RWPE1 (cell line): ENCODE results near the gene PHF10.

Source experiments
- CTCF ChIA-PET: fragments of 350-600 bp; sonication (Branson Sonifier 250); formaldehyde crosslinking; extraction: SDS; loops from one replicate; lab custom pipeline; 2021; lab: Yijun Ruan, JAX
- POLR2A ChIA-PET: fragments of 400-600 bp; formaldehyde crosslinking; extraction: SDS; loops from one replicate; lab custom pipeline; 2020; ENCODE audit warnings: antibody characterized with exemption; ENCODE audit not compliant: low non-redundant PET; lab: Yijun Ruan, JAX
- DNase-seq: peaks from one replicate; pipeline ENCODE4 v3.0.0; 2012; ENCODE audit warnings: low spot score
- H3K27ac ChIP-seq: fragments of 450-650 bp; 2 replicates; pipeline ENCODE4 v1.5.1; 2017
- TF ChIP-seq, protein P1 (sequence below): fragments of 450-650 bp; conservative IDR thresholded peaks from 2 replicates; pipeline ENCODE4 v1.5.1; 2017; ENCODE audit warnings: low read depth, mild to moderate bottlenecking

The PHF10 gene

DNA sequence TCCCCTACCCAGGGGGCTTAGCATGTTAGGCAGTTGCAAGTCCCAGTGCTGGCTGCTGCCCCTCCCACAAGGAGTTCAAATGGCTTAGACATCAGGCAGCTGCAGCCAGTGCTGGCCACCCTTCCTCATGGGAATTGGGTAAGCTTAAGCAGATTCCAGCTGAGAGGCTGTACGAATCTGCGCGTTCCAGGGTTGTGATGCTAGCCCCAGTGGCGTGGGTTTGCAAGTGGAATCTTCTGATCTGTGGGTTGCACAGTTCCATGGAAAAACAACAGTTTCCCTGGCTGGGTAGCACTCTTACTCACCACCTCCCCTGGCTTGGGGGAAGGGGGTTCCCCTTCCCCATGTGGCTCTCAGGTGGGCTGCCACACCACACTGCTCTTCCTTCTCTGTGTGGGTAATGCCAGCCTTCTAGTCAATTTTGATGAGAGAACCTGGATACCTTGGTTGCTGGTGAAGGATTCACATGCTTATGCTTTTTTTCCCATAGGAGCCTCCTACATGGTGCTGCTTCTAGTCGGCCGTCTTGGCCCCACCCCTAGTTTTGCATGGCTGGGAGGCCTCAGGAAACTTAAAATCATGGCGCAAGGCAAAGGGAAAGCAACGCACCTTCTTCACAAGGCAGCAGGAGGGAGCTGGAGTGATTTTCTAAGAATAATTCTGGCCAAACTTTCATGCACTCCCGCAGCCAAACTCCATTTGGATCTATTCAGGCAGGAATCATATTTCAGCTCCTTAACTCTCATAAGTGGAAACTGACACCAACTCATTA lies 14.1 kb upstream of the PHF10 start:
- CTCF ChIA-PET = interaction anchor here (0.6 kb wide), 1 partner anchor 772 kb away, joined by 3 read pairs; no protein-coding TSS in a partner anchor
- TF ChIP-seq, protein P1, sequence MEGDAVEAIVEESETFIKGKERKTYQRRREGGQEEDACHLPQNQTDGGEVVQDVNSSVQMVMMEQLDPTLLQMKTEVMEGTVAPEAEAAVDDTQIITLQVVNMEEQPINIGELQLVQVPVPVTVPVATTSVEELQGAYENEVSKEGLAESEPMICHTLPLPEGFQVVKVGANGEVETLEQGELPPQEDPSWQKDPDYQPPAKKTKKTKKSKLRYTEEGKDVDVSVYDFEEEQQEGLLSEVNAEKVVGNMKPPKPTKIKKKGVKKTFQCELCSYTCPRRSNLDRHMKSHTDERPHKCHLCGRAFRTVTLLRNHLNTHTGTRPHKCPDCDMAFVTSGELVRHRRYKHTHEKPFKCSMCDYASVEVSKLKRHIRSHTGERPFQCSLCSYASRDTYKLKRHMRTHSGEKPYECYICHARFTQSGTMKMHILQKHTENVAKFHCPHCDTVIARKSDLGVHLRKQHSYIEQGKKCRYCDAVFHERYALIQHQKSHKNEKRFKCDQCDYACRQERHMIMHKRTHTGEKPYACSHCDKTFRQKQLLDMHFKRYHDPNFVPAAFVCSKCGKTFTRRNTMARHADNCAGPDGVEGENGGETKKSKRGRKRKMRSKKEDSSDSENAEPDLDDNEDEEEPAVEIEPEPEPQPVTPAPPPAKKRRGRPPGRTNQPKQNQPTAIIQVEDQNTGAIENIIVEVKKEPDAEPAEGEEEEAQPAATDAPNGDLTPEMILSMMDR = no peak
- H3K27ac ChIP-seq = no peak overlapping the region
- POLR2A ChIA-PET = no interaction called here
- no peak for DNase-seq

DNA sequence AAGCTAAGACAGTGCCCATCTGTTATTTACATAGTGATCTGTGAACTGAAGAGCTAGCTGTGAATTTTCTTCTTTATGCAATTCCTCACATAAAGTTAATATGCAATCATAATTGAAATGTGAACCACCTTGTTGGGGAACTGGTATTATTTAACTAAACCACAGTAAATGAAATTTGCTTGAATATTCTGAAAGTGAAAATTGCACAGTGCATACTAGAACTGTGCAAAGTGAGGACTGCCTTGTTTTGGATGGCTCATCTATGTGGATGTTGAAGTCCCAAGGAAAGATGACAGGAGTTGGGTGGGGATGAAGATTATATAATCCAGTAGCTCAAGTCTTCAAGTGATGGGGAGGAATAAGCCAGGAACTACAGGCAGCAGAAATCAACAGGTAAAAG lies 5.7 kb upstream of the PHF10 start:
- POLR2A ChIA-PET = no interaction called here
- H3K27ac ChIP-seq = no peak overlapping the region
- CTCF ChIA-PET = no interaction called here
- no peak for DNase-seq
- TF ChIP-seq, protein P1 = no peak

DNA sequence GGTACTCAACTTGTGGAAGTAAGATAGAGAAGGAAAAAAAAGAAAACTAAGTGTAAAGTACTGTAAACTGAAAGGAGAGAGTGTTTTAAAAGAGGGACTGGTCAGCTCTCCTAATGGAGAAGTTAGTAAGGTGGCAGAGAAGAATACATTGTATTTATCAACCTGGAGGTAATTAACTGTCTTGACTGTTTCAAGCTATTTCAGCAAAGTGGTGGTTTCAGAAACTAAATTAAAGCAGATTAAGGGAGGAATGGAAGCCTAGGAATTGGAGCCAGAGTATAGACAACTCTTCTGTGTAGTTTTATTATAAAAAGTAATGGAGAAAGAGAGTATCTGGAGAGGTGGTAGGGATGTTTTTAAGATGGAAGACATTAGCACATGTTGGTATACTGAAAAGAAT lies 2.7 kb upstream of the PHF10 start:
- CTCF ChIA-PET = interaction anchor here (0.6 kb wide), 1 partner anchor 53 kb away, joined by 4 read pairs; no protein-coding TSS in a partner anchor

DNA sequence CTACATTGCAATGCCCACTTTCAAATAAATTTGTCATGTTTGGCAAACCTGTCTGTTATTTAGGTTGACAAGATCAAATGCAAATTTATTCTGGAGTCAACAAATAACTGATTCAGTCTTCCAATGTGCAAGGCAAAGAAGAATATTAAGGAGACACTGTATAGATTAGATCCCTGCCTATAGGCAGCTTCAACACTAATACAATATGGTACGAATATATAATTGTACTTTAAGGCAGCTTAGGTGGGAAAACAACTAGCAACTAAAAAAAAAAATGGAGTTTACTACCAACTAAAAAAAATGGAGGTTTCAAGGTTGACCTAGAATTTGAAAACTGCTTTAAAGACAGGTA lies 1.7 kb upstream of the PHF10 start:
- TF ChIP-seq, protein P1 = no peak
- ChIA-PET CTCF (interaction anchor here (0.6 to 0.7 kb wide), 2 partner anchors 21 to 59 kb away, joined by 3 read pairs; no protein-coding TSS in a partner anchor), POLR2A (no interaction called here)
- no peak overlapping the region for H3K27ac ChIP-seq
- DNase-seq = no peak

More for the DNA sequence above, 2.7 kb upstream of the PHF10 start:
- no peak for DNase-seq
- TF ChIP-seq, protein P1 = no peak
- POLR2A ChIA-PET = no interaction called here
- no peak overlapping the region for H3K27ac ChIP-seq

DNA sequence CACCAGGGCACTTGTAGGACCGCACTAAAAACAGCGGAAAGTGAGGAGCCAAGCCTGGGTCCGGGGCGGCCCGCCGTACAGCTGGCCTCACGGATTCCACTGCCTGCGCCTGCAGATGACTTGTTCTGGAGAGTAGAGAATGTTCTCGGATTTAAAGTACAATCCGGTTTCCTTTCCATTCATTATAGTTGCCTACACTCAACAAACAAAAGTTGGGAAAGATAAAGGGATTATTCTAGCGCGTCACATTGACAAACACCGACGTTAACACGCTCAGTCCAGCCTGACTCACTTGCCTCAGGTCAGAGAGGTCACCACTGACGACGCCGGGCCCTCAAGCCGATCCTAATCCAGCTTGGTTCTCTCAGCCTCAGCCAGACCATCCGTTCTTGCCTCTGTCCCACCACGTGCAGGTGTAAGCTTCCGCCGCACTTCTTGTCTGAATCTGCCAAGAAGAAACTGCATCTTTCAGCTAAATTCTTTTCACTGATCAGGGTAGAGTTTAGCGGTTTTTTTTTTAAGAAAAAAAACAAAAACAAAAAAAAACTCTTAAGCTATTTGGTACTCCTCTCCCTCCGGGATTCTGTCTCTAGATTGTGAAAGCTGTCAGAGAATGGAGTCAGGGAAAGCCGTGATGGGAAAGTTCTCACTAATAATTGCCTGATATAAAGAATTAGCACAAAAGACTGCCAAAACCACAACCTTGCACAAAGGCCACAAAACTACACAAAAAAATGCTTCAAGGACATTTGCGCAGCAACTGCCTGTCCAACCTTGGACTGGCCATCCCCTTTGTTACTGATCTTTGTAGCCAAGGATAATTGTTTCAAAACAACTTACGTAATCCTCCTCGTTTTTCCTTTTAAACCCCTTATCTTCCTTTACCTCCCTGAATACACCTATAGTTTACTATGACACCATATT lies 1.1 kb upstream of the PHF10 start:
- DNase-seq = peak; percentile 39
- H3K27ac ChIP-seq = peak overlapping the region; percentile 83
- TF ChIP-seq, protein P1 = no peak
- ChIA-PET CTCF (no interaction called here), POLR2A (no interaction called here)

DNA sequence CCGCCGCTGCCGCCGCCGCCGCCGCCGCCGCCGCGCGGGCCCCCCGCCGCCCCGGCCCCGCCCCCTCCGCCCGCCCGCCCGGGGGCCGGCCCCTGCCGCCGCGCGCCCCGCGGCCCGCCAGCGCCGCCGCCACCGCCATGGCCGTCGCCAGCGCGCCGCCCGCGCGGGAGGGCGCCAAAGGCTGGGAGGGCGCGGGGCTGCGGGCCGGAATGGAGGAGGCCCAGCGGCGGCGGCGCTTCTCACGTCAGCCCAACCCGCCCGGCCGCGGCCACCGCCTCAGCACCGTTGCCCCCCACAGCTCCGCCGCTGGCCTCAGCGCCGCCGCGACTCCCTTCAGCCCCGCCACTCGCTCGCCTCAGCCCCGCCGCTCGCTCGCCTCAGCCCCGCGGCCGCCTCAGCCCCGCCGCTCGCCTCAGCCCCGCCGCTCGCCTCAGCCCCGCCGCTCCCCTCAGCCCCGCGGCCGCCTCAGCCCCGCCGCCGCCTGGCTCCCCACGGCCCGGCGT lies 258 bp downstream of the PHF10 start:
- peak; percentile 26 for DNase-seq
- ChIA-PET CTCF (no interaction called here), POLR2A (no interaction called here)
- H3K27ac ChIP-seq = peak overlapping the region; percentile 83
- TF ChIP-seq, protein P1 = no peak
